ENCODE measurements around the gene MEGF8.

- TF ChIP-seq NFYB (IDR thresholded peaks at IDR 0.05; ENCODE audit: extremely low read depth, insufficient read length), result no peak
- TF ChIP-seq NRF1 (conservative IDR thresholded peaks at IDR 0.05 in 1 of 2, IDR thresholded peaks at IDR 0.05 in 1 of 2), result no peak
- no peak for TF ChIP-seq NR2F6 (CRISPR knock-in tag; IDR thresholded peaks at IDR 0.05)
- TF ChIP-seq FOXK2 (conservative IDR thresholded peaks at IDR 0.05 in 1 of 2, IDR thresholded peaks at IDR 0.05 in 1 of 2; ENCODE audit: low read depth in 2 of 2), result no peak
- no peak for TF ChIP-seq ESRRA (IDR thresholded peaks at IDR 0.05; ENCODE audit: borderline replicate concordance, low read depth)
- no peak for TF ChIP-seq ASH1L (IDR thresholded peaks at IDR 0.05; ENCODE audit: borderline replicate concordance, low read depth, partially characterized antibody)
Observed at GRCh38 chr19:42288881-42289555, 36.4 kb upstream of the MEGF8 start.

All from K562 (cell line).